BJ (cell line): ENCODE results near the gene MORN3. TPM values are rescaled to one million over a fixed set of nuclear protein-coding genes. Genes with fewer than 3 reads are reported as not detected.
"Not testable (repeated sequence)": the region's sequence is repeated elsewhere in the genome, so short reads cannot be mapped to it uniquely, and the experiment has no call there.

Source experiments
- CTCF ChIA-PET: fragments of 350-600 bp; formaldehyde crosslinking; extraction: SDS; loops from one replicate; lab custom pipeline; 2021; ENCODE audit warnings: antibody characterized with exemption, inconsistent platforms; lab: Yijun Ruan, JAX
- POLR2A ChIA-PET: fragments of 300-600 bp; sonication (Branson Sonifier 250); formaldehyde crosslinking; extraction: SDS; loops from one replicate; lab custom pipeline; 2021; ENCODE audit warnings: antibody characterized with exemption; lab: Charles Lee
- DNase-seq: peaks from one replicate; pipeline ENCODE4 v3.0.0-alpha.2; 2011; ENCODE audit warnings: low read depth
- H3K27me3 ChIP-seq: 2 replicates; pipeline ENCODE4 v1.6.0; 2011; ENCODE audit warnings: low read length; ENCODE audit not compliant: control insufficient read depth, insufficient read depth
- H3K36me3 ChIP-seq: 2 replicates; pipeline ENCODE4 v1.5.1; 2011; ENCODE audit warnings: low read length; ENCODE audit not compliant: control insufficient read depth, insufficient read depth
- H3K4me3 ChIP-seq: 2 replicates; pipeline ENCODE4 v1.5.1; 2011; ENCODE audit warnings: low read depth, mild to moderate bottlenecking, control low read depth, low read length
- CTCF ChIP-seq: IDR thresholded peaks from 2 replicates; pipeline ENCODE4 v1.5.1; 2011; ENCODE audit warnings: low read depth, mild to moderate bottlenecking, control low read depth, inconsistent platforms, low read length, moderate library complexity; ENCODE audit not compliant: insufficient read depth
- polyA minus RNA-seq: library from RNA; depleted of rRNA, polyadenylated mRNA; stranded (reverse); fragments of >200 nt; gene quantifications from 2 replicates; pipeline ENCODE4 v1.2.3, GENCODE V29; 2011; rRNA and poly(A)+ RNA removed
- polyA plus RNA-seq: library from polyadenylated mRNA; depleted of rRNA; stranded (reverse); fragments of >200 nt; gene quantifications from 2 replicates; pipeline ENCODE4 v1.2.3, GENCODE V29; 2011; rRNA removed

MORN3 gene, protein sequence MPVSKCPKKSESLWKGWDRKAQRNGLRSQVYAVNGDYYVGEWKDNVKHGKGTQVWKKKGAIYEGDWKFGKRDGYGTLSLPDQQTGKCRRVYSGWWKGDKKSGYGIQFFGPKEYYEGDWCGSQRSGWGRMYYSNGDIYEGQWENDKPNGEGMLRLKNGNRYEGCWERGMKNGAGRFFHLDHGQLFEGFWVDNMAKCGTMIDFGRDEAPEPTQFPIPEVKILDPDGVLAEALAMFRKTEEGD
- 0.28 and 0.39 TPM in 2 replicates for polyA plus RNA-seq
- polyA minus RNA-seq: 0.33 TPM in 1 of 2 replicates, not detected in the other

DNA sequence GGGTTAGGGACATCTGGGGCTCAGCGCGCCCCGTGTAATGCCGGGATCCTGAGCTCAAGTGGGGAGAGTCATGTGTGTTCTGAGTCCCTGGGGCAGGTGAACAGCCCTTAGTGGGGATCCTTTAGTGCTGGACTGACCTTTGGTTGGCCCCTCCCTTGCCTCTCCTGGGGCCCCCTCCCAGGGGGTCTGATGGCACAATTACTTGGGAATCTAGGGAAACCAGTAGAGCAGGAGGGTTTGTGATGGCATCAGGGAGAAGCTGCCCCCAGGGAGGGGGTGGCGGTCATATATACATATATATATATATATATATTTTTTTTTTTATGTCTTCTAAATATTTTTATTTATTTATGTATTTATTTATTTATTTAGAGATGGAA lies at the start of gene MORN3:
TSS of gene MORN3 (minus strand) at position 134 of the 380 bp plus-strand sequence. CDS start 171 bp downstream, outside the sequence.
- ChIA-PET CTCF (interaction anchor here (0.7 to 7.1 kb wide), 12 partner anchors 10 to 333 kb away, joined by 3 to 89 read pairs (median 5); no protein-coding TSS in a partner anchor), POLR2A (no interaction called here)
- no peak for DNase-seq
- H3K36me3 ChIP-seq: no peaks in the 10 kb centered on the region
- H3K4me3 ChIP-seq: no peak within 1 kb of the TSS
- TF ChIP-seq CTCF: no peak
- H3K27me3 ChIP-seq: no peaks in the 10 kb centered on the region

GRCh38 chr12:121718653-121719239 lies 49.3 kb upstream of the MORN3 start:
- no peaks in the 10 kb centered on the region for H3K27me3 ChIP-seq
- CTCF ChIA-PET: interaction anchor here (0.5 to 5.0 kb wide), 7 partner anchors 16 to 93 kb away, joined by 3 to 24 read pairs (median 3); partner anchors contain the start of gene RHOF
- no peak for TF ChIP-seq CTCF
- no peak for DNase-seq
- POLR2A ChIA-PET: no interaction called here
- H3K36me3 ChIP-seq: no peaks in the 10 kb centered on the region; the same call in none of the 2 replicates
- H3K4me3 ChIP-seq: no peak overlapping the region

DNA sequence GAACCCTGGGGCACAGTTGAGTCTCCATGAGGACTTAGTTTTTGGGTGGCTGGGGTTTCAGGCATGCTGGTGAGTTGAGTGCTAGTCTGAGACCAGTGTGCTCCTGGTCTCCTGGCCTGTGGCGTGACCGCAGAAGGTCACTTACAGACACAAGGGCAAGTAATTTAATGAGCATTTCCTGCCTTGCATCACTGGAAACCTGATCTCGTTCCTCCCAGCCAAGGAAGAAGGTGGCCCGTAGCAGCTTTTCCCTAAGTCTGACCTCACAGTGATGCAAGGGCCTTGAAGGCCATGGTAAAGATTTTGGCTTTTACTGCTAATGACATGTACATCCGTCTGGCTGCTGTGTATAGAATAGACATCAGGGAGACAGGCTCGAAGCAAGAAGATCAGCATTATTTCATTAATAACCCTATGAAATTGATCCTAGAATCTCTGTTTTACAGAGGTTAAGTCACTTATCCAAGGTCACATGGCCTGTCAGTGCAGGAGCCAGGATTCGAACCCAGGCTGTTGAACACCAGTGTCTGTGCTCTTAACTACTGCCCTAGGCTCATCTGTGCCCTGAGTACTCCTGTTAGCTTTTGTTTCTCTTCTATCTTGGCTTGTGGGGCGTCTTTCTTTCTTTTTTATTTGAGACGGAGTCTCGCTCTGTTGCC lies 47.7 kb upstream of the MORN3 start:
- Histone ChIP-seq H3K4me3 (no peak overlapping the region), H3K36me3 (no peaks in the 10 kb centered on the region; the same call in 1 of the 2 replicates), H3K27me3 (no peaks in the 10 kb centered on the region)
- no peak for TF ChIP-seq CTCF
- ChIA-PET POLR2A (no interaction called here), CTCF (interaction anchor here (0.9 to 5.0 kb wide), 3 partner anchors 18 to 78 kb away, joined by 3 to 24 read pairs (median 8); partner anchors contain the start of gene RHOF)
- peak; percentile 90 for DNase-seq

DNA sequence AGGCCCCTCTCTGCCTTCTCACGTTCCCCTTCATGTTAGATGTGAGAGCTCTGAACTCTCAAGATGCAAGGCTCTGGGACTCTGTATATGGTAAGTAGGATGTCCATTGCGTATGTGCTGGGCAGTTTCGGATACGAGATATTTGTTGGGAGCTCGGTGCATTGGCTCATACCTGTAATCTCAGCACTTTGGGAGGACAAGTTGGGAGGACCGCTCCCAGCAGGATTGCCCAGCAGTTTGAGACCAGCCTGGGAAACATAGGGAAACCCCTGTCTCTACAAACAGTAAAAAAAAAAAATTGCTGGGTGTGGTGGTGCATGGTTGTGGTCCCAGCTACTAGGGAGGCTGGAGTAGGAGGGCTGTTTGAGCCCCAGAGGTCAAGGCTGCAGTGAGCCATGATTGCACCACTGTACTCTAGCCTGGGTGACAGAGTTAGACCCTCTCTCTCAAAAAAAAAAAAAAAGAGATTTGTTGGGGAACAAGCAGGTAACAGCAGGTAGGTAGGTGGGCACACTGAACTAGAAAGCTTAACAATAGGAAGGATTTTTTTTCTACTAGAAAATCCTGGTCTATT lies 46.5 kb upstream of the MORN3 start:
- Histone ChIP-seq H3K4me3 (no peak overlapping the region), H3K36me3 (no peaks in the 10 kb centered on the region; the same call in 1 of the 2 replicates), H3K27me3 (no peaks in the 10 kb centered on the region)
- POLR2A ChIA-PET: no interaction called here
- TF ChIP-seq CTCF: no peak
- CTCF ChIA-PET: interaction anchor here (0.6 to 2.7 kb wide), 8 partner anchors 14 to 525 kb away, joined by 3 to 8 read pairs (median 4); partner anchors contain the start of gene RHOF
- no peak for DNase-seq

GRCh38 chr12:121715055-121715454 lies 45.6 kb upstream of the MORN3 start:
- DNase-seq, POLR2A ChIA-PET, H3K36me3 ChIP-seq, H3K4me3 ChIP-seq, H3K27me3 ChIP-seq: not testable (repeated sequence)
- CTCF ChIA-PET: interaction anchor here (1.1 to 2.7 kb wide), 5 partner anchors 14 to 79 kb away, joined by 3 to 8 read pairs (median 4); no protein-coding TSS in a partner anchor
